Activated B cell treated with CpG ODN at 0.5 μM for 24 hours (primary cell): ENCODE data around the gene SPOCK1. TPM values are rescaled to one million over a fixed set of nuclear protein-coding genes. Genes with fewer than 3 reads are reported as not detected.

Experiments
- ATAC-seq: fragments of 200-7000 bp; cut with Tn5 transposase; one replicate; pipeline ENCODE4 v1.10.0; 2021; ENCODE audit warnings: low read depth, mild to moderate bottlenecking, moderate library complexity
- CTCF ChIA-PET: fragments of 350-600 bp; sonication (Branson Sonifier 250); formaldehyde crosslinking; loops from one replicate; lab custom pipeline; 2021; ENCODE audit warnings: antibody characterized with exemption; lab: Charles Lee
- POLR2A ChIA-PET: fragments of 350-600 bp; sonication (Branson Sonifier 250); formaldehyde crosslinking; loops from one replicate; lab custom pipeline; 2021; ENCODE audit warnings: antibody characterized with exemption; lab: Charles Lee
- DNase-seq: peaks from one replicate; pipeline ENCODE4 v3.0.0; 2022
- H3K27ac Mint-ChIP-seq: one replicate; pipeline ENCODE4 v1.8.0; 2020; ENCODE audit warnings: mixed read lengths
- H3K27me3 Mint-ChIP-seq: one replicate; pipeline ENCODE4 v1.8.0; 2021; ENCODE audit warnings: mixed read lengths
- H3K36me3 Mint-ChIP-seq: one replicate; pipeline ENCODE4 v1.8.0; 2021; ENCODE audit warnings: low read depth, mixed read lengths
- H3K4me1 Mint-ChIP-seq: one replicate; pipeline ENCODE4 v1.8.0; 2021; ENCODE audit warnings: mixed read lengths
- H3K4me3 Mint-ChIP-seq: one replicate; pipeline ENCODE4 v1.8.0; 2020; ENCODE audit warnings: mild to moderate bottlenecking, mixed read lengths
- H3K9me3 Mint-ChIP-seq: one replicate; pipeline ENCODE4 v1.8.0; 2020; ENCODE audit warnings: mixed read lengths
- CTCF ChIP-seq: fragments of 200-600 bp; IDR thresholded peaks from one replicate; pipeline ENCODE4 v1.8.0; 2022; ENCODE audit warnings: antibody characterized with exemption, mild to moderate bottlenecking
- intact Hi-C: fragments of 100-400 bp; cut with micrococcal nuclease; formaldehyde crosslinking; loops from one replicate; pipeline ENCODE4 v1.15.1; 2024
- total RNA-seq: library from RNA; stranded (reverse); gene quantifications from 2 replicates; pipeline ENCODE4 v1.2.3, GENCODE V29; 2022

The SPOCK1 gene
- total RNA-seq, 1 donor from 2014 or later = not detected

GRCh38 chr5:137019229-137019628 lies 479.9 kb downstream of the SPOCK1 start:
- no peak for ATAC-seq
- no peaks in the 10 kb centered on the region for H3K4me1 Mint-ChIP-seq
- ChIA-PET CTCF (no interaction called here), POLR2A (no interaction called here)
- H3K36me3 Mint-ChIP-seq = no peaks in the 10 kb centered on the region
- no peaks in the 10 kb centered on the region for H3K9me3 Mint-ChIP-seq
- no peak for DNase-seq
- H3K27ac Mint-ChIP-seq = no peak overlapping the region
- intact Hi-C loops = no loop called here
- no peak overlapping the region for H3K4me3 Mint-ChIP-seq
- no peaks in the 10 kb centered on the region for H3K27me3 Mint-ChIP-seq
- TF ChIP-seq CTCF = no peak

GRCh38 chr5:137016783-137017324 lies 482.3 kb downstream of the SPOCK1 start:
- no peak for TF ChIP-seq CTCF
- intact Hi-C loops = no loop called here
- no peak overlapping the region for H3K4me3 Mint-ChIP-seq
- no peaks in the 10 kb centered on the region for H3K27me3 Mint-ChIP-seq
- no peaks in the 10 kb centered on the region for H3K4me1 Mint-ChIP-seq
- CTCF ChIA-PET = no interaction called here
- ATAC-seq = no peak
- H3K36me3 Mint-ChIP-seq = no peaks in the 10 kb centered on the region
- no peak for DNase-seq
- no peaks in the 10 kb centered on the region for H3K9me3 Mint-ChIP-seq
- POLR2A ChIA-PET = no interaction called here
- no peak overlapping the region for H3K27ac Mint-ChIP-seq

GRCh38 chr5:137015540-137016116 lies 483.5 kb downstream of the SPOCK1 start:
- Mint-ChIP-seq H3K27me3 (no peaks in the 10 kb centered on the region), H3K36me3 (no peaks in the 10 kb centered on the region), H3K27ac (no peak overlapping the region), H3K4me3 (no peak overlapping the region), H3K4me1 (no peaks in the 10 kb centered on the region), H3K9me3 (no peaks in the 10 kb centered on the region)
- POLR2A ChIA-PET = no interaction called here
- CTCF ChIA-PET = no interaction called here
- DNase-seq (no peak), ATAC-seq (no peak)
- intact Hi-C loops = no loop called here
- TF ChIP-seq CTCF = no peak

- ChIA-PET POLR2A (no interaction called here), CTCF (no interaction called here)
- H3K9me3 Mint-ChIP-seq = no peaks in the 10 kb centered on the region
- no peaks in the 10 kb centered on the region for H3K4me1 Mint-ChIP-seq
- H3K4me3 Mint-ChIP-seq = no peak overlapping the region
- H3K36me3 Mint-ChIP-seq = no peaks in the 10 kb centered on the region
- no peak overlapping the region for H3K27ac Mint-ChIP-seq
- H3K27me3 Mint-ChIP-seq = no peaks in the 10 kb centered on the region
- ATAC-seq = no peak
- TF ChIP-seq CTCF = no peak
- intact Hi-C loops = no loop called here
- DNase-seq = no peak
These were observed 484.4 kb downstream of the SPOCK1 start for GRCh38 chr5:137014731-137015130.

GRCh38 chr5:137010226-137010625 lies 488.9 kb downstream of the SPOCK1 start:
- TF ChIP-seq CTCF = no peak
- Mint-ChIP-seq H3K27me3 (no peaks in the 10 kb centered on the region), H3K4me1 (no peaks in the 10 kb centered on the region), H3K4me3 (no peak overlapping the region), H3K9me3 (no peaks in the 10 kb centered on the region), H3K36me3 (no peaks in the 10 kb centered on the region), H3K27ac (no peak overlapping the region)
- DNase-seq (no peak), ATAC-seq (no peak)
- intact Hi-C loops = no loop called here
- ChIA-PET CTCF (no interaction called here), POLR2A (no interaction called here)
